Osteoblast (primary cell): ENCODE measurements around the gene VILL. TPM values are rescaled to one million over a fixed set of nuclear protein-coding genes. Genes with fewer than 3 reads are reported as not detected.
"Not testable (repeated sequence)": the region's sequence is repeated elsewhere in the genome, so short reads cannot be mapped to it uniquely, and the experiment has no call there.

ENCODE experiments used
- DNase-seq: peaks from one replicate; pipeline ENCODE4 v3.0.0; 2011; ENCODE audit warnings: low spot score, mixed read lengths; ENCODE audit not compliant: insufficient read length; ENCODE audit errors: missing footprints
- H2AFZ ChIP-seq: 2 replicates; pipeline ENCODE4 v1.6.0; 2011; ENCODE audit warnings: mild to moderate bottlenecking, low read length
- H3K27ac ChIP-seq: 2 replicates; pipeline ENCODE4 v1.5.1; 2011; ENCODE audit warnings: mild to moderate bottlenecking, low read depth, low read length, moderate library complexity
- H3K27me3 ChIP-seq: 2 replicates; pipeline ENCODE4 v1.6.0; 2012; ENCODE audit warnings: mild to moderate bottlenecking, control low read depth, inconsistent platforms, low read length, moderate library complexity; ENCODE audit not compliant: insufficient read depth
- H3K36me3 ChIP-seq: 2 replicates; pipeline ENCODE4 v1.5.1; 2011; ENCODE audit warnings: mild to moderate bottlenecking, low read length, control low read depth, moderate library complexity; ENCODE audit not compliant: insufficient read depth
- H3K4me1 ChIP-seq: 2 replicates; pipeline ENCODE4 v1.5.1; 2011; ENCODE audit warnings: mild to moderate bottlenecking, low read length, control low read depth, moderate library complexity; ENCODE audit not compliant: insufficient read depth
- H3K4me2 ChIP-seq: 2 replicates; pipeline ENCODE4 v1.6.0; 2011; ENCODE audit warnings: mild to moderate bottlenecking, low read length; ENCODE audit not compliant: insufficient read depth
- H3K4me3 ChIP-seq: fragments of 200-600 bp; sonication (generic); 3 replicates; pipeline ENCODE4 v1.5.1; 2012; ENCODE audit warnings: mild to moderate bottlenecking, low read length, inconsistent platforms; ENCODE audit not compliant: insufficient read depth
- H3K79me2 ChIP-seq: 2 replicates; pipeline ENCODE4 v1.6.0; 2012; ENCODE audit warnings: mild to moderate bottlenecking, low read length, control low read depth, inconsistent platforms; ENCODE audit not compliant: insufficient read depth
- H3K9me3 ChIP-seq: 2 replicates; pipeline ENCODE4 v1.5.1; 2011; ENCODE audit warnings: low read depth, low read length, control low read depth
- H4K20me1 ChIP-seq: 2 replicates; pipeline ENCODE4 v1.6.0; 2012; ENCODE audit warnings: mild to moderate bottlenecking, low read length, control low read depth; ENCODE audit not compliant: insufficient read depth
- total RNA-seq: library from RNA; depleted of rRNA; stranded (reverse); fragments of >200 nt; gene quantifications from 2 replicates; pipeline ENCODE4 v1.2.3, GENCODE V29; 2012
- TF ChIP-seq, protein P1 (sequence below): IDR thresholded peaks from 2 replicates; pipeline ENCODE4 v1.5.1; 2011; ENCODE audit warnings: mild to moderate bottlenecking, low read depth, low read length, moderate library complexity; ENCODE audit errors: extremely low read depth

Gene VILL
- total RNA-seq, 1 donor = 7.6 TPM

DNA sequence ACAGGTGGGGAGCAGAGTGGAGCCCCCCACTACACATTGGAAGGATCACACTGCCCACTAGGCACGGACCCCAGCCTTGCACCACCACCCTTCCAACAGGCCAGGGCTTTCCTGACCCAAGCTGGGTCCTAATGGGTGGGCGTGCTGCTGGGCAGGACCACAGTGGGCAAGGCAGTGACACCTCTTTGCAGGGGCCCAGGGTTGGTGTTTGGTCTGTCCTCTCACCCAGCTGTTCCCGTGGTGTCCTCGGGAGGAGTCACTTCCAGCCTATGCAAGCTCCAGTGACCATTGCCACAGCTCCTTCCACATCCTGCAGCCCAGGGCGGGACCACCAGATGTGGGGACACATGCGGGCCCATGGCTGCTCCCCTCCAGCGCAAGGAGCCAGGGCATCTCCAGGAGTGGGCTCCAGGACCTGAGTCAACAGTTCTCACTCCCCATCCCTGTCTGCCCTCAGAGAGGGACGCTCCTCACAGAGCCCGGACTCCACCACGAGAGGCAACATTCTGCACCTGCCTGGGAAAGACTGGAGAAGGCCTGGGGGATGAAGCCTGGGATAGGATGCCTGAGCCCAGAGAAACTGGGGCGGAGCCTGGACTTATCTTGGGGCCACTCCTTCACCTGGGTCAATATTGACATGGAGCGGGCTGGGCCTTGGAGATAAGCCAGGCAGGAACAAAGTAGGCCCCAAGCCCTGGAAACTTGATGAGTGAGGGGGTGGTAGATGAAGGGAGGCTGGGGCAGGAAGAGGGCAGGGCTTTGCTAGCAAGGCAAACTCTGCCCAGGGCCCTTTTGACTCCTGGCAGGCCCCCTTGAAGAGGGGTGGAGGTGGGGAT lies 3.9 kb upstream of the VILL start:
- Histone ChIP-seq H3K27me3 (no peaks in the 10 kb centered on the region), H3K4me2 (no peak overlapping the region), H3K9me3 (no peaks in the 10 kb centered on the region), H2AFZ (no peak overlapping the region), H4K20me1 (no peaks in the 10 kb centered on the region), H3K4me1 (no peaks in the 10 kb centered on the region), H3K79me2 (no peaks in the 10 kb centered on the region), H3K36me3 (peaks cover 4% of the 10 kb centered on the region), H3K27ac (no peak overlapping the region), H3K4me3 (no peak overlapping the region)
- TF ChIP-seq, protein P1, sequence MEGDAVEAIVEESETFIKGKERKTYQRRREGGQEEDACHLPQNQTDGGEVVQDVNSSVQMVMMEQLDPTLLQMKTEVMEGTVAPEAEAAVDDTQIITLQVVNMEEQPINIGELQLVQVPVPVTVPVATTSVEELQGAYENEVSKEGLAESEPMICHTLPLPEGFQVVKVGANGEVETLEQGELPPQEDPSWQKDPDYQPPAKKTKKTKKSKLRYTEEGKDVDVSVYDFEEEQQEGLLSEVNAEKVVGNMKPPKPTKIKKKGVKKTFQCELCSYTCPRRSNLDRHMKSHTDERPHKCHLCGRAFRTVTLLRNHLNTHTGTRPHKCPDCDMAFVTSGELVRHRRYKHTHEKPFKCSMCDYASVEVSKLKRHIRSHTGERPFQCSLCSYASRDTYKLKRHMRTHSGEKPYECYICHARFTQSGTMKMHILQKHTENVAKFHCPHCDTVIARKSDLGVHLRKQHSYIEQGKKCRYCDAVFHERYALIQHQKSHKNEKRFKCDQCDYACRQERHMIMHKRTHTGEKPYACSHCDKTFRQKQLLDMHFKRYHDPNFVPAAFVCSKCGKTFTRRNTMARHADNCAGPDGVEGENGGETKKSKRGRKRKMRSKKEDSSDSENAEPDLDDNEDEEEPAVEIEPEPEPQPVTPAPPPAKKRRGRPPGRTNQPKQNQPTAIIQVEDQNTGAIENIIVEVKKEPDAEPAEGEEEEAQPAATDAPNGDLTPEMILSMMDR = no peak
- peak; percentile 66 for DNase-seq

DNA sequence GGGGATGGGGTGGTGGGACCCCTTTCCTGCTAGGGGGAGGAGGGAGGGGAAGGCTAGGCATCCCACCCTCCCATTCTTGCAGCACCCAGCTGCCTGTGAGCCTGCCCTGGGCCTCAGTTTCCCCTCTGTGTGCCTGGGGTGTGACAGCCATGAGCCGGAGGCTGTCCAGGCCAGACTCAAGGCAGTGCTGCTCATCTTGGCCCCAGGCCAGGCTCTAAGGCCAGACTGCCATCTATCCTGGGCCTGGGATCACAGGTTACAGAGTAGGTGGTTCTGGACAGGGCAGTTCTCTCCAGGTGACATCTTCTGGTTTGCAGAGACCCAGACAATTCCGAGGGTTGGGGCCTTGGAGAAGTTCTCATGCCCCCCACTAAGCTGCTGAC lies 3.3 kb upstream of the VILL start:
- TF ChIP-seq, protein P1 = no peak
- Histone ChIP-seq H3K36me3 (no peaks in the 10 kb centered on the region), H3K9me3 (no peaks in the 10 kb centered on the region), H3K4me2 (no peak overlapping the region), H4K20me1 (no peaks in the 10 kb centered on the region), H3K27ac (no peak overlapping the region), H3K4me1 (no peaks in the 10 kb centered on the region), H3K79me2 (no peaks in the 10 kb centered on the region), H3K4me3 (no peak overlapping the region), H3K27me3 (no peaks in the 10 kb centered on the region), H2AFZ (no peak overlapping the region)
- peak; percentile 34 for DNase-seq

DNA sequence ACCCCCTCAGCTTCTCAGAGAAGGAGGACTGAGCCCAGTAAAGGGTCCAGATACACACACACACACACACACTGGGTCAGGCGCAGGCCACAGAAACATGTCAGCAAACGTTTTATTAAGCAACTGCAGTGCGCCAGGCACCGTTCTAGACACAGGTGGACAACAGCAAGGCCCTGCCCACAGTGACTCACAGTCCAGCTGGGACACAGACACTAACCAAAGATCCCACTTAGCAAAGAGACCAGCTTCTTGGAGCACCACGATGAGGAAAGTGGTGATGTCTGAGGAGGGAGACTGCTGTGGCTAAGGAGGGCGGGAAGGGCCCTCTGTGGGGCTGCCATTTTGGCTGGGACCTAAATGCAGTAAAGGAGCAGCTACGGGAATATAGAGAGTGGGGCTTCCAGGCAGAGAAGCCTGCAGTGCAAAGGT lies 2.8 kb upstream of the VILL start:
- DNase-seq = peak; percentile 74
- TF ChIP-seq, protein P1 = no peak
- Histone ChIP-seq H3K27me3 (no peaks in the 10 kb centered on the region), H3K36me3 (no peaks in the 10 kb centered on the region), H3K4me3 (no peak overlapping the region), H3K9me3 (no peaks in the 10 kb centered on the region), H4K20me1 (no peaks in the 10 kb centered on the region), H3K4me1 (no peaks in the 10 kb centered on the region), H2AFZ (no peak overlapping the region), H3K27ac (no peak overlapping the region), H3K79me2 (no peaks in the 10 kb centered on the region), H3K4me2 (no peak overlapping the region)

DNA sequence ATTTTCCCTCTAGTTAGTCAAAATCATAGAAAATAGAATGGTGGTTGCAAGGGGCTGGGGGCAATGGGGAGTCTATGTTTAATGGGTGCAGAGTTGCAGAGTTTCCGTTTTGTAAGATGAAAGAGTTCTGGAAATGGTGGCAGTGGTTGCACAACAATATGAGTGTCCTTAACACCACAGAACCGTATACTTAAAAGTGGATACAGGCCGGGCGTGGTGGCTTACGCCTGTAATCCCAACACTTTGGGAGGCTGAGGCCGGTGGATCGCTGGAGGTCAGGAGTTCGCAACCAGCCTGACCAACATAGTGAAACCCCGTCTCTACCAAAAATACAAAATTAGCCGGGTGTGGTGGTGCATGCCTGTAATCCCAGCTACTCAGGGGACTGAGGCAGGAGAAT lies 2.2 kb upstream of the VILL start:
- H3K27ac ChIP-seq, H4K20me1 ChIP-seq, DNase-seq, H3K36me3 ChIP-seq, H3K4me1 ChIP-seq, H3K9me3 ChIP-seq, H3K27me3 ChIP-seq, H2AFZ ChIP-seq, H3K79me2 ChIP-seq, H3K4me3 ChIP-seq, H3K4me2 ChIP-seq: not testable (repeated sequence)
